K562 (cell line): ENCODE measurements around the gene MEIOB.

Source experiments
- E2F5 ChIP-seq: sonication (generic); formaldehyde crosslinking; IDR thresholded peaks from 2 replicates; pipeline ENCODE4 v1.8.0; 2022; ENCODE audit warnings: mild to moderate bottlenecking, missing genetic modification reagents
- EP300 ChIP-seq: IDR thresholded peaks from 2 replicates; pipeline ENCODE4 v1.6.1; 2012; ENCODE audit warnings: low read length, improper control_type of control experiment
- FOXA1 ChIP-seq: fragments of 450-650 bp; IDR thresholded peaks from 2 replicates; pipeline ENCODE4 v1.6.1; 2016; ENCODE audit warnings: mild to moderate bottlenecking, borderline replicate concordance
- FOXA3 ChIP-seq, 2 experiments: fragments of 450-650 bp in 1 of 2; sonication (generic) in 1 of 2; formaldehyde crosslinking; IDR thresholded peaks in 1 of 2; conservative IDR thresholded peaks in 1 of 2; 2 replicates each; pipeline versions ENCODE4 v1.4.0 to v1.8.0; 2020 to 2022; ENCODE audit warnings: mild to moderate bottlenecking in 2 of 2, missing genetic modification reagents in 1 of 2
- MAX ChIP-seq: sonication (generic); formaldehyde crosslinking; IDR thresholded peaks from 2 replicates; pipeline ENCODE4 v1.9.0; 2022; ENCODE audit warnings: mild to moderate bottlenecking, missing genetic modification reagents
- POLR2A ChIP-seq: fragments of 450-650 bp; conservative IDR thresholded peaks from 2 replicates; pipeline ENCODE4 v1.6.1; 2016
- RAD21 ChIP-seq, 2 experiments: fragments of 250-450 bp in 1 of 2; fragments of 450-650 bp in 1 of 2; sonication (Bioruptor Pico) in 1 of 2; formaldehyde crosslinking in 1 of 2; IDR thresholded peaks in 1 of 2; conservative IDR thresholded peaks in 1 of 2; 2 replicates each; pipeline versions ENCODE4 v1.4.0 to v1.8.0; 2020 to 2022; ENCODE audit warnings: mild to moderate bottlenecking in 2 of 2, moderate library complexity in 1 of 2
- RNF219 ChIP-seq: fragments of 250-450 bp; sonication (Bioruptor Pico); IDR thresholded peaks from 2 replicates; pipeline ENCODE4 v1.5.0; 2022; ENCODE audit warnings: mild to moderate bottlenecking
- ZBTB40 ChIP-seq, 2 experiments: fragments of 450-650 bp in 1 of 2; sonication (generic) in 1 of 2; formaldehyde crosslinking in 1 of 2; IDR thresholded peaks; 2 replicates each; pipeline versions ENCODE4 v1.7.1 to v1.9.0; 2016 to 2022; ENCODE audit warnings: inconsistent platforms in 1 of 2, mild to moderate bottlenecking in 1 of 2, missing genetic modification reagents in 1 of 2
- ZBTB43 ChIP-seq: sonication (generic); formaldehyde crosslinking; IDR thresholded peaks from 2 replicates; pipeline ENCODE4 v1.8.0; 2023; ENCODE audit warnings: mild to moderate bottlenecking, missing genetic modification reagents

- no peak for TF ChIP-seq ZBTB40 (IDR thresholded peaks at IDR 0.05)
- no peak for TF ChIP-seq ZBTB40 (CRISPR knock-in tag; IDR thresholded peaks at IDR 0.05)
- peak; percentile 57 to 62 for TF ChIP-seq RAD21 (CRISPR knock-in tag; conservative IDR thresholded peaks at IDR 0.05 in 1 of 2, IDR thresholded peaks at IDR 0.05 in 1 of 2)
- TF ChIP-seq MAX (CRISPR knock-in tag) = no peak
- no peak for TF ChIP-seq FOXA3 (CRISPR knock-in tag; conservative IDR thresholded peaks at IDR 0.05 in 1 of 2, IDR thresholded peaks at IDR 0.05 in 1 of 2)
- no peak for TF ChIP-seq E2F5
- no peak for TF ChIP-seq POLR2A
- no peak for TF ChIP-seq EP300
- TF ChIP-seq FOXA1 = no peak
- no peak for TF ChIP-seq ZBTB43 (CRISPR knock-in tag)
- TF ChIP-seq RNF219 (CRISPR knock-in tag) = no peak
Observed at GRCh38 chr16:1863681-1864460, 8.1 kb downstream of the MEIOB start.
